GM19239 (cell line): ENCODE data around the gene RIPK1.
"Not testable (repeated sequence)": the region's sequence is repeated elsewhere in the genome, so short reads cannot be mapped to it uniquely, and the experiment has no call there.

ENCODE experiments used
- DNase-seq: peaks from one replicate; pipeline ENCODE4 v3.0.0; 2011; ENCODE audit warnings: low spot score; ENCODE audit not compliant: insufficient read length
- FAIRE-seq: peaks from 2 replicates; lab custom pipeline; 2011; peaks lifted over from hg19 to GRCh38; lab: Jason Lieb, UNC

The RIPK1 gene

DNA sequence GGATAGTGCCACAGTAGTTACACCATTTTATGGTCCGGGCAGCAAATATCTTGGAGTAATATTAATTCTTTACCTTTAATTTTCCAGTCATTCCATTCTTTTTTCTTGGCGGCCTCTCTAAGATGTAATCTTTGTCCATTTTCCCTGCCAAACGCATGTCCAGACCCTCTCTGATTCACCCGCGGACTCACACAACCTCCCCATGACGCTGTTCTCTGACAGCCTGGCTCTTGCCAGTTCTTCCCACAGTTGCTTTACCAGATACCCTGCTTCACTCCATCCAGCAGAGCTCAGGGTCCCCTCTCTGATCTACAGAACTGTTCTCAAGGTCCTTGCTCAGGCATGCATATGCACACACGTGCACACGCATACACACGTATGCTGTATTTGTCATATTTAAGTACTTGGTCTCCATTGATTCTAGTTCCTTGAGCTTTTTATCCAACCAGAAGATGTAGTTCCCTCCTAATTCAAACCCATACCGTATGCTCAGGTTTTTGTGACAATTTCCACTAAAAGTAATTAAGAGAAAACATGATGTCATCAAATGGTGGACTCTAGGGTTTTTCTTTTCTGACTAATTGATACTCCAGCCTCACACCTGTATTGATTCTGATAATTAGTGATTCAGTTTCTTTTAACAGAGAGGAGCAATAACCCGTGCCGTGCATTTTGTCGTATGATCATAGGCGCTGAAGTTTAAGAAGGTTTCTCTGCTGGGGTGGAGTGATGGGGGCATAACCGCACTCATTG is 60.2 kb downstream of the RIPK1 start:
- FAIRE-seq (no peak), DNase-seq (no peak)

DNA sequence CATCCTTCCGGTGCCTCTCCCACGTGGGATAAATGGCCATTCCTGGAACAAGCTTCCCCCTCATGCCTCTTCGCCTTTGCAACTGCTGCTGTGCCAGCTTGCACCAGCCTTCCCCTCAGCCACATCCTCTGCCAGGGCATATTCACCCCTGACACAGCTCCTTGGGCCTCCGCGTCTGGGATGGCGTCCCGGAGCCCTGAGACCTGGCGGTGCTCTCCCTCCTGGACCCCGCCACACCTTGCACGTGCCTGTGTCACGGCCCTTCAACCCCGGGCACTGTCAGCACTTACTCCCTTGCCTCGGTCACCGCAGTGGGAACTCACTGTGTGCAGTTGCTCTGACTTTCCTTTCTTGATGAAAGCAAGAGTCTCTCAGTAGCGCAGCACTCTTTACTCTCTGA is 63.4 kb downstream of the RIPK1 start:
- no peak for DNase-seq

DNA sequence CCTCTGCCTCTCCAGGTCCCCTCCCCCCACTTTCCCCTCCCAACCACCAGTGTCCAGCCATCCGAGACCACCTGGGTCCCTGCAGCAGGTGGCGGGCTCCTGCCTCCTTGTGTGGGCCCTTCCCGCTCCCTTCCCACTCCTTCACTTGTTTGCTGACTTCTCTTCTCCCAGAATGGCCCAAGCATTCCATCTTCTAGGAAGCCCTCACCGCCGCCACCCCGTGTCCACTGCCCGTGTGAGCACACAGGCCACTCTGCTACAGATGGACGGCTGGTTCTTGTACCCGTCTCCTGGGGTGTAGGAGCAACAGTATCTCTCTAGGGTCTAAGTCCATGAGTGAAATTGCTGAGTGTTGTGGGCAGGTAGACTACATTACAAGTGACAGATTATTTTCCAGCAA is 65.2 kb downstream of the RIPK1 start:
- DNase-seq: no peak

More for the DNA sequence above, 63.4 kb downstream of the RIPK1 start:
- FAIRE-seq: no peak

DNA sequence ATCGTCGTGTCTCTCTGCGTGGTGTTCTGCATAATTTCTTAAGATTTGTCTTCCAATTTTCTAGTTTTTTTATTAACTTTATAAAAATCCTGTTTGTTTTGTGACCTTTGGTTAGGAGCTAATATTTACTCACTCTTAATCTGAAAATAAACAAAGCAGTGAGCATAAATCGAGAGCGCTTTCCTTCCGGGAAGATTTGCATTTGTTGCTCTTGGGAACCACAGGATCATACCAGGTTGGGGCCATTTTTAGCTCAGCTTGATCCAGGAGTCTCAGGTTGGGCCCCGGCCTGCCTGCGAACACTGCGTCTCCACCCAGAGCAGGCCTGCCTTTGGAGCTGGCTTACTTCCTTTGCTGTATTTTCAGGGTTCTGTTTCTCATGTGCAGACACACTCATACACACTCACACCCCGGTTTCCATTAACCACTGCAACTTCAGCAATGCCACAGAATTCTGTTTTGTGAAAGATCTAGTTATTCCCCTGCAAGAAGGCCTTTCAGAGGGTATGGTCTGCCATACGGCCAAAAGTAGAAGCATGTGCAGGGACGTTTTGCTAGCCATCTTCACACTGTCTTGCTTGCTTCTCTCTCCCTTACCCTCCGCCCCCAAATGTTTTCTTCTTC is 67.5 kb downstream of the RIPK1 start:
- FAIRE-seq (no peak), DNase-seq (no peak)

More for the DNA sequence above, 65.2 kb downstream of the RIPK1 start:
- FAIRE-seq: no peak

DNA sequence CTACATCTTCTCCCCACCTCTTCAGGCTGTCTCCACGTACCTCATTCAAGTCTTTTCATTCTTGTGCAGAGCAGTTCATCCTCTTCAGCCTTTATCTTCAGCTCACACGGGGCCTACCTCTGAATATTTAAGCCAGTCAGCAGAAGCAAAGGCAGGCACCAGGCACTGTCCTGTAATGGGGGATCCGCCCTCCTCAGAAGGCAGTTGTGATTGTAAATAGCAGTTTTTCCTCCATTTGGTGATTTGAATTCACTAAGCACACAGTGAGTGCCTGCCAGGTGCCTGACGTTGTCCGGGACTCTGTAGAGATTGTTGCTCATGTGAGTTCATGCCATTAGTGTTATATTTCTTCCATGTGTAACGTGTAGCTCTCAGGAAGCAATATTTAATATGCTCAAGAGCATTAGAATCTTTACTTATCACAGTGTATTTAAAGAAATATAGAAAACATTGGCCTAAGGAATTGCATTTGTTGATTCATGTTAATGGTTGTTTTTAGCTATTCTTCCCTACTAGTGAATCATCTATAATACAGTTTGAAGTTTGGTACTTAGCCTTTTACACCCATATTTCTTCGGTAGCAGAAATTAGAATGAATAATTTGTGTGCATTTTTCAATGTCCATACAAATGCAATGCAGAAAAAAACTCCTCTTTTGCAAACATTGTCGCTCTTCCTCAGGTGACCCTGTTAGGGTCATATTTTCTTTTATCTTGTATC is 68.2 kb downstream of the RIPK1 start:
- no peak for FAIRE-seq
- no peak for DNase-seq

- DNase-seq: no peak
- no peak for FAIRE-seq
Observed at GRCh38 chr6:3137057-3137777, 68.9 kb downstream of the RIPK1 start.

DNA sequence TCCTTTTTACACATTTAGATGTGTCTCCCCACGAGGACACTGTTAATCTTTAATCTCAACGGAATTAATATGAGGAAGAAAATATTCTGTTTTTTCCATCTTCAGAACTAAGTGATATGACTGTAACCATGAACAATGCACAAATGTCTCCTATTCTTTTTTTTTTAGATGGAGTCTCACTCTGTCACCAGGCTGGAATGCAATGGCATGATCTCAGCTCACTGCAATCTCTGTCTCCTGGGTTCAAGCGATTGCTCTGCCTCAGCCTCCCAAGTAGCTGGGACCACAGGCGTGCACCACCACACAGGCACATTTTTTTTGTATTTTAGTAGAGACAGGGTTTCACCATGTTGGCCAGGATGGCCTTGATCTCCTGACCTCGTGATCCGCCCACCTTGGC is 69.6 kb downstream of the RIPK1 start:
- DNase-seq, FAIRE-seq: not testable (repeated sequence)

DNA sequence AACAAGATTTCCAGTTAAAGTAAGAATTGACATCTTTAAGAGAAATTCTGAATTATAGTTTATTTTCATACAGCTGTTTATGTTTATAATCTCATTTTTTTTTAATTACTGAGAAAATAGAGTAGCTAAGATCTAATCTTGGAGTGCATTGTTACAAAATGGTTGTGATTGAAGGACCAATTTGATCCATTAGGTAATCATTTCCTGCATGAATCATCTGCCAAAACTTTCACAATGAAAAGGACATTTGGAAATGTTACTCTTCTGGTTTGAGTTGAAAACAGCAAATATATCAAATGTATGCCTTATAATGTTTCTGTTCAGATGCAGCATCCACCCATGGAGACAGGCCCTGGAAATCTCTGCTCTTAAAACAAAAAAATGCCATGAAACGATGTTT is 70.0 kb downstream of the RIPK1 start:
- no peak for DNase-seq
- FAIRE-seq: no peak

DNA sequence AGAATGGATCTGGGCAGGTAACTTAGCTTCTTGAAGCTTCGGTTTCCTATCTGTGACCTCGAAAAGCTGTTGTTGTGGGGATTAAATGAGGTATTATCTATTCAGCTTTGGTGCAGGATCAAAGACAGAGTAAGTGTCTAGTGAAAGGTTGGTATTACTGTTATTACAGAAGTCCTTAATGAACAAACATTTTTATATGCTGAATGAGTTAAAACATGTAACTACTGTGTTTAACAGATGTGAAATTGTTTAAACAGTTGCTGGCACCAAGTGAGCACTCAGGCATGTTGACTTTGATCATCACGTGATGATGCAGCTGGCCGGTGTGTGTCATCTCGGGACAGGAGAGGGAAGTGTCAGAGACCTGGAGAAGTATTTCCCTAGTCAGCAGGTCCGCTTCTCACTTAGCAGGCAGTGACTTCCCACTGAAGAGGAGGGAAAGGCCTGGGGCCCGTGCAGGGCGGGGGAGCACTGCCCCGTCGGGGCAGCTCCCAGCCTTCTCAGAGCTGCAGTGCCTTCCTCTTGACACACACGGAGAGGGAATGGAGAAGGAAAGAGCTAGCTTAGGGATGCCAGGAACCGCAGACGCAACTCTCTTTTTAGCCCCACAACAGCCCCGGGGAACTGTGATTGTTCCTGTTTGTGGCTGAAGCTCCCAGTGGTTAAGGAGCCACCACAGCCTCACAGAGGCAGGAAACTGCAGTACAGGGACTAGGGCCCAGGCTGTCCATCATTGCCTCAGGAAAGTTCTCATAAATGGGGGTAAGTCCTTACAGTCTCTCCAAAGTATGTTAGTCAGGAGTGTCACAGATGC is 71.0 kb downstream of the RIPK1 start:
- FAIRE-seq (no peak), DNase-seq (no peak)

- FAIRE-seq (no peak), DNase-seq (no peak)
Observed at GRCh38 chr6:3140201-3140600, 71.9 kb downstream of the RIPK1 start.

- no peak for FAIRE-seq
- no peak for DNase-seq
Observed at GRCh38 chr6:3142536-3142935, 74.2 kb downstream of the RIPK1 start.

- DNase-seq: no peak
- FAIRE-seq: no peak
Observed at GRCh38 chr6:3143158-3143557, 74.9 kb downstream of the RIPK1 start.

GRCh38 chr6:3144571-3144970 is 76.3 kb downstream of the RIPK1 start:
- DNase-seq (no peak), FAIRE-seq (no peak)

DNA sequence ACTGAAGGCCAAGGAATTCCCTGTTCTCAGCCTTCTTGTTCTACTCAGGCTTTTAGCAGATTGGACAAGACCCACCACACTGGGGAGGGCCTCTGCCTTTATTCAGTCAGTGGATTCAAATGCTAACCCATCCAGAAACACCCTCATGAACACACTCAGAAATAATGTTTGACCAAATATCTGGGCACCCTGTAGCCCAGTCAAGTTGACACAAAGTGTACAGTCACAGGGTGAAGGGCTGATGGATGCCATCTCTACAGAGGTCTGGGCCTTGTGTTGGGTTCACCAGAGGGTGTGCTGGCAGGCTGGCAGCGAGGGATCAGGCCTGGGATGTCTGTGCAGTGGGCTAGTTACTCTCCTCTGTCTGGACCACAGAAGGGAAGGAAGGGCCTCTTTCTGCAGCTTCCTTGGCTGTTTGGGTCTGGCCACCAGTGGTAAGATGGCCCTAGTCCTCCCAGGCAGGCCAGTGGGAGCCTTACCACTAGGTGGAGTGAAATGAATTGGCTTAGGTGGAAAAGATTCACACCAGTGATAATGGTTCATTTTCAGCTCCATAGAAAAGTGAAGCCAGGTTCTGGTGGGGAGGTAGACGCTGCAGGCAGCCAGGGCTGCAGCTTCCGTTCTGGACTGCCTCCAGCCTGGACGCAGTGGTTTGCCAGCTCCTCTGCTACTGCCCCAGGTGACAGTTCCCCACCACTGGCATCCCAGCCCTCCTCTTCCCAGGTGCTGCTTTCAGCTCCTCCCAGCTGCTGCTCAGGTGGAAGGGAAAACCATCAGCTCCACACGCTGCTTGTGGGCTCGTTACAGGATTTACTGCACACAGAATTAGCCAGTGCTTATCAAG is 79.8 kb downstream of the RIPK1 start:
- FAIRE-seq (no peak), DNase-seq (no peak)

DNA sequence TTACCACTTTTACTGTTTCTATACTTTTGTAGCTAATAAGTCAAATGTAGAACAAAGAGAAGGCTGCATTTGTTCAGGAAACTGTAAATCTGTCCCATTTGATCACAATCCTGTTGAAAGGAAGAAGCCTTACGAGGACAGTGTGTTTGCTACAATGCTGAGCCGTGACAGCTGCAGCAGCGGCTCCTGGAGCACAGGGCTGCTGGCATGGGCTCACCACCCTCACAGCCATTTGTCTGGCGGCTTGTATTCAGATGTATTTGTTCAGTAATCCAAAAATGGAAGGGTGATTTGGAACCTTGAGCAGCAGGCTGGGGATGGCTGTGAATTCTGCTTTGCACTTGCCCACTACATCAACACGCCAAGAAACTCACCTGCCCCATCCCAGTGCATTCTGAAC is 83.4 kb downstream of the RIPK1 start:
- no peak for DNase-seq
- no peak for FAIRE-seq

- no peak for FAIRE-seq
- no peak for DNase-seq
Observed at GRCh38 chr6:3152689-3153088, 84.4 kb downstream of the RIPK1 start.

DNA sequence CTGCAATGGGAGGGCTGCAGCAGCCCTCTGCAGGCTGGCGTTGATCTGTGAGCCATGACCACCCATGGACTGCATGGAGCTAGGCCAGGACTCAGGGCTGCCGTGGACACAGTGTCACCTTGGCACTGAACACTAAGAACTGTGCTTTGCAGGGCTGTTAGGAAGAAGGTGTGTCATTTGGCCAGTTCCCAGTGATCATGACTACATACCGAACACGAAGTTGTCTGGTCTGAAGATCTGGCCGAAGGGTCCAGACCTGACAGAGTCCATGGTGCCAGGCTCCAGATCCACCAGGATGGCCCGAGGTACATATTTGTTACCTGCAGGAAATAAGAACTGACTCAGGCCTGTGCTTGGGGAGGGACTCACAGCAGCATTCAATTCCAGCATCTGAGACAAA is 87.1 kb downstream of the RIPK1 start:
- not testable (repeated sequence) for DNase-seq, FAIRE-seq

- not testable (repeated sequence) for FAIRE-seq, DNase-seq
Observed at GRCh38 chr6:3156184-3157130, 88.2 kb downstream of the RIPK1 start.
